Measurements from ENCODE around the gene TMPRSS11E. TPM values are rescaled to one million over a fixed set of nuclear protein-coding genes. Genes with fewer than 3 reads are reported as not detected.
"Not testable (repeated sequence)": the region's sequence is repeated elsewhere in the genome, so short reads cannot be mapped to it uniquely, and the experiment has no call there.

TMPRSS11E gene
- total RNA-seq, 2 donors from 2014 or later = not detected

- Mint-ChIP-seq H3K27me3 (peaks cover 8% of the 10 kb centered on the region), H3K36me3 (ENCODE audit: low read depth) (no peaks in the 10 kb centered on the region), H3K27ac (no peak overlapping the region), H3K4me1 (no peaks in the 10 kb centered on the region), H3K4me3 (no peak overlapping the region)
- DNase-seq (no peak), ATAC-seq (no peak)
- H3K9me3 ChIP-seq (ENCODE audit: control insufficient read depth, low read length, poor library complexity, severe bottlenecking) = no peaks in the 10 kb centered on the region
These were observed 89.1 kb downstream of the TMPRSS11E start for GRCh38 chr4:68536375-68536774.

GRCh38 chr4:68542742-68543141 lies 95.5 kb downstream of the TMPRSS11E start:
- ATAC-seq; DNase-seq; H3K27ac Mint-ChIP-seq; H3K9me3 ChIP-seq (ENCODE audit: control insufficient read depth, low read length, poor library complexity, severe bottlenecking); H3K27me3 Mint-ChIP-seq; H3K4me3 Mint-ChIP-seq; H3K4me1 Mint-ChIP-seq; H3K36me3 Mint-ChIP-seq (ENCODE audit: low read depth): not testable (repeated sequence)

Other genes starting within 250 kb of the TMPRSS11E start
- gene TMPRSS11B, start 201.8 kb upstream of the TMPRSS11E start, total RNA-seq = not detected
- 100 to 1,000 TPM; 231 to 258 TPM for gene YTHDC1, start 97.4 kb upstream of the TMPRSS11E start, total RNA-seq
- gene UGT2B17, start 128.9 kb downstream of the TMPRSS11E start, total RNA-seq = not detected
- gene UGT2B15, start 223.2 kb downstream of the TMPRSS11E start, total RNA-seq = not detected